Measurements from ENCODE around the gene GNAI2.

GNAI2 gene

GRCh38 chr3:50303013-50303815, 67.2 kb downstream of the GNAI2 start, which contains the start of gene HYAL1:
Gene HYAL1, minus strand, starts transcription at chr3:50303574. Its CDS starts 618 bp downstream, at chr3:50302956.
- no peak for TF ChIP-seq CTCF (IDR thresholded peaks at IDR 0.05; ENCODE audit: control insufficient read depth, extremely low read depth, insufficient read depth)
- H3K4me3 ChIP-seq (ENCODE audit: low read depth, low read length), result no peak within 1 kb of the TSS
- no peak for DNase-seq (ENCODE audit: low read depth)

- H3K4me3 ChIP-seq (ENCODE audit: low read depth, low read length), result no peak overlapping the region
- DNase-seq (ENCODE audit: low read depth), result no peak
- no peak for TF ChIP-seq CTCF (IDR thresholded peaks at IDR 0.05; ENCODE audit: control insufficient read depth, extremely low read depth, insufficient read depth)
Measured at GRCh38 chr3:50304601-50305000, 68.6 kb downstream of the GNAI2 start.
